K562 (cell line): Measurements from ENCODE around the gene TMLHE. TPM values are rescaled to one million over a fixed set of nuclear protein-coding genes. Genes with fewer than 3 reads are reported as not detected.
"Not testable (repeated sequence)": the region's sequence is repeated elsewhere in the genome, so short reads cannot be mapped to it uniquely, and the experiment has no call there.

Source experiments
- ATAC-seq: fragments of 200-7000 bp; cut with Tn5 transposase; 3 replicates; pipeline ENCODE4 v1.9.1; 2020; ENCODE audit warnings: moderate library complexity
- BruUV-seq: library from RNA; stranded (reverse); fragments of 400-500 nt; replicated peaks from 2 replicates; lab custom pipeline; 2021; lab: Mats Ljungman, UMichigan
- CTCF ChIA-PET: fragments of 300-600 bp; formaldehyde crosslinking; extraction: SDS; loops from one replicate; lab custom pipeline; 2021; ENCODE audit warnings: low intra/inter-chr PET ratio; lab: Yijun Ruan, JAX
- POLR2A ChIA-PET: fragments of 300-600, 350-650 bp; sonication (Branson Sonifier 250); formaldehyde crosslinking; extraction: SDS; loops from one replicate; lab custom pipeline; 2021; ENCODE audit warnings: antibody characterized with exemption, inconsistent platforms; lab: Yijun Ruan, JAX
- DNase-seq, 4 experiments: peaks; one replicate each; pipeline versions ENCODE4 v3.0.0 to v3.0.0-alpha.2; 2011 to 2018; ENCODE audit warnings: low spot score in 3 of 4, mixed read lengths in 3 of 4; ENCODE audit errors: extremely low read depth in 1 of 4
- FAIRE-seq: peaks from 2 replicates; lab custom pipeline; 2011; peaks lifted over from hg19 to GRCh38; lab: Jason Lieb, UNC
- H2AFZ ChIP-seq: 2 replicates; pipeline ENCODE4 v1.6.0; 2011; ENCODE audit warnings: low read depth, low read length, control low read depth, inconsistent platforms
- H3K27ac ChIP-seq: fragments of 200-600 bp; 3 replicates; pipeline ENCODE4 v1.8.0; 2011; ENCODE audit warnings: low read depth, mild to moderate bottlenecking, control low read depth, inconsistent platforms, low read length, moderate library complexity, mixed read lengths; ENCODE audit errors: extremely low read depth
- H3K27me3 ChIP-seq, 2 experiments: fragments of 300-600 bp in 1 of 2; 2 replicates in 1 of 2; 3 replicates in 1 of 2; pipeline versions ENCODE4 v1.6.0 to v1.8.0; 2011; ENCODE audit warnings: inconsistent platforms in 2 of 2, low read length in 2 of 2, mild to moderate bottlenecking in 1 of 2, mixed read lengths in 1 of 2, moderate library complexity in 1 of 2; ENCODE audit not compliant: control insufficient read depth in 2 of 2, insufficient read depth in 2 of 2
- H3K36me3 ChIP-seq: fragments of 300-600 bp; 3 replicates; pipeline ENCODE4 v1.8.0; 2011; ENCODE audit warnings: mild to moderate bottlenecking, low read length, inconsistent platforms; ENCODE audit not compliant: control insufficient read depth, insufficient read depth
- H3K4me1 ChIP-seq, 2 experiments: fragments of 200-600 bp in 1 of 2; replicated peaks in 1 of 2; 2 replicates in 1 of 2; 3 replicates in 1 of 2; pipeline versions ENCODE4 v1.5.1 to v1.8.0; 2011; ENCODE audit warnings: inconsistent platforms in 2 of 2, low read length in 2 of 2, mild to moderate bottlenecking in 1 of 2, mixed read lengths in 1 of 2, moderate library complexity in 1 of 2; ENCODE audit not compliant: control insufficient read depth in 2 of 2, insufficient read depth in 2 of 2
- H3K4me2 ChIP-seq: 2 replicates; pipeline ENCODE4 v1.6.1; 2011; ENCODE audit warnings: low read length, control low read depth, inconsistent platforms, mixed read lengths; ENCODE audit not compliant: insufficient read depth
- H3K4me3 ChIP-seq: fragments of 200-600 bp; sonication (generic), shearing (Covaris generic); 2 replicates; pipeline ENCODE4 v1.5.1; 2016; ENCODE audit warnings: control low read depth, inconsistent platforms
- H3K79me2 ChIP-seq: fragments of 200-600 bp; 3 replicates; pipeline ENCODE4 v1.8.0; 2011; ENCODE audit warnings: low read length, inconsistent platforms; ENCODE audit not compliant: control insufficient read depth, insufficient read depth
- H3K9ac ChIP-seq, 2 experiments: 2 replicates each; pipeline versions ENCODE4 v1.6.0 to v1.6.1; 2011; ENCODE audit warnings: low read depth in 2 of 2, low read length in 2 of 2, control low read depth in 1 of 2, inconsistent platforms in 1 of 2, mild to moderate bottlenecking in 1 of 2, mixed read lengths in 1 of 2; ENCODE audit not compliant: insufficient read depth in 1 of 2
- H3K9me1 ChIP-seq: one replicate; pipeline ENCODE4 v1.6.0; 2011; ENCODE audit warnings: inconsistent platforms, mild to moderate bottlenecking, low read length, moderate library complexity; ENCODE audit not compliant: control insufficient read depth, insufficient read depth
- H3K9me3 ChIP-seq: replicated peaks from 2 replicates; pipeline ENCODE4 v1.5.1; 2011; ENCODE audit warnings: low read depth, low read length, inconsistent platforms; ENCODE audit not compliant: control insufficient read depth, insufficient read depth
- H4K20me1 ChIP-seq: replicated peaks from 2 replicates; pipeline ENCODE4 v1.6.1; 2011; ENCODE audit warnings: low read length, inconsistent platforms, mixed read lengths; ENCODE audit not compliant: control insufficient read depth, insufficient read depth
- KAT2B ChIP-seq: IDR thresholded peaks from one replicate; pipeline ENCODE4 v1.6.1; 2012; ENCODE audit warnings: low read depth, mild to moderate bottlenecking, control low read depth, inconsistent platforms, low read length, moderate library complexity
- NR3C1 ChIP-seq: sonication (generic); formaldehyde crosslinking; IDR thresholded peaks from 2 replicates; pipeline ENCODE4 v1.8.1; 2022; ENCODE audit warnings: missing genetic modification reagents
- RAD21 ChIP-seq, 2 experiments: fragments of 250-450 bp in 1 of 2; fragments of 450-650 bp in 1 of 2; sonication (Bioruptor Pico) in 1 of 2; formaldehyde crosslinking in 1 of 2; IDR thresholded peaks in 1 of 2; conservative IDR thresholded peaks in 1 of 2; 2 replicates each; pipeline versions ENCODE4 v1.4.0 to v1.8.0; 2020 to 2022; ENCODE audit warnings: mild to moderate bottlenecking in 2 of 2, moderate library complexity in 1 of 2
- TFE3 ChIP-seq: fragments of 450-650 bp; formaldehyde crosslinking; IDR thresholded peaks from 2 replicates; pipeline ENCODE4 v1.4.0; 2020; ENCODE audit warnings: mild to moderate bottlenecking, mixed read lengths
- ZBTB17 ChIP-seq: fragments of 450-650 bp; formaldehyde crosslinking; IDR thresholded peaks from 2 replicates; pipeline ENCODE4 v1.4.0; 2020; ENCODE audit warnings: mild to moderate bottlenecking
- WGBS: fragments of 100-300 bp; shearing (Covaris generic); methylation state at CpG from one replicate; pipeline ENCODE4 v1.1.6; 2016; ENCODE audit warnings: low coverage, mixed read lengths; ENCODE audit not compliant: insufficient coverage; ENCODE audit errors: missing lambda C conversion rate; 5-methylcytosine and 5-hydroxymethylcytosine counted together
- in situ Hi-C: fragments of 300-500 bp; cut with MboI; formaldehyde crosslinking; loops from 4 replicates; pipeline ENCODE4 v1.15.0; 2018; ENCODE audit warnings: inconsistent platforms, mixed read lengths
- intact Hi-C: fragments of 100-400 bp; cut with micrococcal nuclease; formaldehyde crosslinking; loops from 2 replicates; pipeline ENCODE4 v1.14.2; 2022
- polyA plus RNA-seq, 8 experiments: library from polyadenylated mRNA; depleted of rRNA in 4 of 8; stranded (reverse) in 5 of 8; unstranded in 3 of 8; fragments of >200 nt; fragmentation: Nextera tagmentation in 2 of 8; fragmentation: Illumina TruSeq in 1 of 8; extraction: Ambion mirVana in 2 of 8; extraction: Trizol in 1 of 8; gene quantifications; 2 replicates each; pipeline versions ENCODE4 v1.2.1 to v1.2.3, GENCODE V29; 2011 to 2014; ENCODE audit warnings: inconsistent platforms in 1 of 8, missing spikeins in 1 of 8
- total RNA-seq, 7 experiments: library from RNA; depleted of rRNA in 6 of 7; stranded (reverse); fragments of >200 nt in 6 of 7; fragmentation: Illumina TruSeq in 2 of 7; extraction: Trizol in 2 of 7; gene quantifications; 2 replicates each; pipeline versions ENCODE4 v1.2.1 to v1.2.3, GENCODE V29; 2011 to 2021; ENCODE audit warnings: low replicate concordance in 1 of 7

The TMLHE gene
- total and polyA plus RNA-seq, 9 of the 15 experiments (the other 6 are each of a cell fraction or from before 2014, with no cell fraction given) = 6.5 to 34.3 (median 17.9) TPM

- TF ChIP-seq RAD21 (CRISPR knock-in tag; conservative IDR thresholded peaks at IDR 0.05 in 1 of 2, IDR thresholded peaks at IDR 0.05 in 1 of 2) (peak in 1 of 2 experiments; percentile 61; a peak in 2 of 4 replicates), ZBTB17 (CRISPR knock-in tag) (no peak), KAT2B (no peak)
Observed at GRCh38 chrX:155534800-155535199, 78.0 kb downstream of the TMLHE start (continued).

- intact Hi-C loops, H3K4me1 ChIP-seq, H3K79me2 ChIP-seq, ATAC-seq, H3K4me3 ChIP-seq, H3K9ac ChIP-seq, in situ Hi-C loops, BruUV-seq, H3K4me2 ChIP-seq, H2AFZ ChIP-seq, H3K27ac ChIP-seq, H3K27me3 ChIP-seq, H3K9me1 ChIP-seq, CTCF ChIA-PET, H4K20me1 ChIP-seq, POLR2A ChIA-PET, DNase-seq, FAIRE-seq, H3K9me3 ChIP-seq: not testable (repeated sequence)
- 96% methylated on average over 2 of the region's 2 CpGs for WGBS
- peaks cover 15% of the 10 kb centered on the region; the same call in 1 of the 3 replicates for H3K36me3 ChIP-seq
Observed at GRCh38 chrX:155527023-155527422, 85.7 kb downstream of the TMLHE start.

- H3K79me2 ChIP-seq = no peaks in the 10 kb centered on the region
- H3K9me1 ChIP-seq = no peaks in the 10 kb centered on the region
- no peaks in the 10 kb centered on the region for H3K9me3 ChIP-seq
- no peak for DNase-seq
- peaks cover 28% of the 10 kb centered on the region for H3K36me3 ChIP-seq
- no peak overlapping the region for H3K9ac ChIP-seq
- no peak overlapping the region for H3K27ac ChIP-seq
- POLR2A ChIA-PET = no interaction called here
- H3K4me1 ChIP-seq = no peaks in the 10 kb centered on the region
- intact Hi-C loops = no loop called here
- no peak for TF ChIP-seq NR3C1 (CRISPR knock-in tag)
- peak; percentile 33; the same call in 1 of the 2 replicates for TF ChIP-seq TFE3
- in situ Hi-C loops = no loop called here
- no peaks in the 10 kb centered on the region for H3K27me3 ChIP-seq
- no peak overlapping the region for H3K4me3 ChIP-seq
- no peak overlapping the region for H2AFZ ChIP-seq
- CTCF ChIA-PET = no interaction called here
- ATAC-seq = no peak
- H4K20me1 ChIP-seq = no peaks in the 10 kb centered on the region
- no peak for FAIRE-seq
- BruUV-seq = no TSS peak
- H3K4me2 ChIP-seq = no peak overlapping the region
Observed at GRCh38 chrX:155514225-155514624, 98.5 kb downstream of the TMLHE start.
